Ovary (tissue), 9 donors: ENCODE measurements around the gene MYT1. TPM values are rescaled to one million over a fixed set of nuclear protein-coding genes. Genes with fewer than 3 reads are reported as not detected.

ENCODE experiments used
- DNase-seq, 5 donors: peaks; one replicate each; pipeline ENCODE4 v3.0.0-alpha.2; 2019 to 2020
- H3K27ac ChIP-seq, 2 donors: fragments of 200-600 bp; one replicate each; pipeline versions ENCODE4 v1.5.1 to v1.8.0; 2019 to 2022
- H3K27me3 ChIP-seq: fragments of 200-600 bp; one replicate; pipeline ENCODE4 v1.8.0; 2022
- H3K36me3 ChIP-seq: fragments of 200-600 bp; sonication (generic); one replicate; pipeline ENCODE4 v1.5.1; 2019
- H3K4me1 ChIP-seq: one replicate; pipeline ENCODE4 v1.8.1; 2013; ENCODE audit warnings: mild to moderate bottlenecking, moderate library complexity; ENCODE audit not compliant: insufficient read depth
- H3K4me3 ChIP-seq: fragments of 200-600 bp; sonication (generic); one replicate; pipeline ENCODE4 v1.5.1; 2017
- H3K9me3 ChIP-seq, 2 donors: fragments of 200-600 bp in 1 of 2; sonication (generic) in 1 of 2; one replicate each; pipeline versions ENCODE4 v1.5.1 to v1.8.1; 2013 to 2019; ENCODE audit warnings: mild to moderate bottlenecking in 1 of 2, moderate library complexity in 1 of 2
- EP300 ChIP-seq: sonication (generic); formaldehyde crosslinking; IDR thresholded peaks from one replicate; pipeline ENCODE4 v1.6.1; 2017; ENCODE audit warnings: antibody characterized with exemption
- POLR2A ChIP-seq: fragments of 450-650 bp; IDR thresholded peaks from one replicate; pipeline ENCODE4 v1.6.1; 2017; ENCODE audit warnings: antibody characterized with exemption, mild to moderate bottlenecking, moderate library complexity
- WGBS, 3 donors: extraction: QIAGEN DNeasy Blood & Tissue Kit in 1 of 3; methylation state at CpG; one replicate each; pipeline versions ENCODE4 v1.1.5 to v1.1.7; 2013 to 2017; 5-methylcytosine and 5-hydroxymethylcytosine counted together
- intact Hi-C, 4 donors: fragments of 100-400 bp; cut with DNase I; formaldehyde crosslinking; loops; one replicate each; pipeline versions ENCODE4 v1.11.0 to v1.15.1; 2022 to 2023
- polyA plus RNA-seq, 2 donors: library from polyadenylated mRNA; stranded (reverse); fragments of 200-250 nt in 1 of 2; fragments of 350-450 nt in 1 of 2; fragmentation: Illumina TruSeq in 1 of 2; extraction: RNeasy Lipid Tissue Mini Kit (QIAGEN cat#74804) in 1 of 2; gene quantifications; one replicate each; pipeline ENCODE4 v1.2.3, GENCODE V29; 2013 to 2014
- total RNA-seq, 7 donors: library from RNA; depleted of rRNA in 2 of 7; stranded (reverse); fragments of >200 nt in 2 of 7; fragmentation: NEBNext Ultra II Directional in 3 of 7; extraction: Animal tissue kit (Norgen Biotek cat#: 25700) in 3 of 7; gene quantifications; one replicate each; pipeline versions ENCODE4 v1.1.0 to v1.2.4, GENCODE V29; 2016 to 2023
- TF ChIP-seq, protein P1 (sequence below), 3 donors: fragments of 450-650 bp in 2 of 3; fragments of 200-600 bp in 1 of 3; IDR thresholded peaks; one replicate each; pipeline versions ENCODE4 v1.5.1 to v1.8.0; 2016 to 2022; ENCODE audit warnings: antibody characterized with exemption in 3 of 3, mild to moderate bottlenecking in 1 of 3
- donor health status: DM: no; HTN: no; CAD: no; lungs with moderate emphysema.
- donor health status: DM: no; HTN: no; CAD: no.
- donor health status: Bipolar disorder and iron deficiency.
- donor health status: DM: yes; HTN: yes; CAD: no.
- donor health status: DM: no; HTN: no; CAD: no.
- donor health status: DM: yes; HTN: yes; CAD: no.

The MYT1 gene
- total and polyA plus RNA-seq, 9 donors, result 0.05 to 0.25 (median 0.13) TPM; not detected in 1

- 75 to 78% (median 77%) methylated on average over 9 of the region's 9 CpGs for WGBS, 3 donors
- no peaks in the 10 kb centered on the region for H3K9me3 ChIP-seq
- H3K27ac ChIP-seq, result no peak overlapping the region
- no peaks in the 10 kb centered on the region for H3K36me3 ChIP-seq
- H3K4me1 ChIP-seq, result no peaks in the 10 kb centered on the region
- no peak overlapping the region for H3K4me3 ChIP-seq
- no peaks in the 10 kb centered on the region for H3K27me3 ChIP-seq
- intact Hi-C loops, result no loop called here
- no peak for DNase-seq
- no peak for TF ChIP-seq POLR2A
- TF ChIP-seq, protein P1, sequence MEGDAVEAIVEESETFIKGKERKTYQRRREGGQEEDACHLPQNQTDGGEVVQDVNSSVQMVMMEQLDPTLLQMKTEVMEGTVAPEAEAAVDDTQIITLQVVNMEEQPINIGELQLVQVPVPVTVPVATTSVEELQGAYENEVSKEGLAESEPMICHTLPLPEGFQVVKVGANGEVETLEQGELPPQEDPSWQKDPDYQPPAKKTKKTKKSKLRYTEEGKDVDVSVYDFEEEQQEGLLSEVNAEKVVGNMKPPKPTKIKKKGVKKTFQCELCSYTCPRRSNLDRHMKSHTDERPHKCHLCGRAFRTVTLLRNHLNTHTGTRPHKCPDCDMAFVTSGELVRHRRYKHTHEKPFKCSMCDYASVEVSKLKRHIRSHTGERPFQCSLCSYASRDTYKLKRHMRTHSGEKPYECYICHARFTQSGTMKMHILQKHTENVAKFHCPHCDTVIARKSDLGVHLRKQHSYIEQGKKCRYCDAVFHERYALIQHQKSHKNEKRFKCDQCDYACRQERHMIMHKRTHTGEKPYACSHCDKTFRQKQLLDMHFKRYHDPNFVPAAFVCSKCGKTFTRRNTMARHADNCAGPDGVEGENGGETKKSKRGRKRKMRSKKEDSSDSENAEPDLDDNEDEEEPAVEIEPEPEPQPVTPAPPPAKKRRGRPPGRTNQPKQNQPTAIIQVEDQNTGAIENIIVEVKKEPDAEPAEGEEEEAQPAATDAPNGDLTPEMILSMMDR (IDR thresholded peaks at IDR 0.05), result no peak
- no peak for TF ChIP-seq EP300
Measured at GRCh38 chr20:64152906-64153305, 11.3 kb upstream of the MYT1 start.

- no peak overlapping the region for H3K27ac ChIP-seq
- H3K4me1 ChIP-seq, result no peaks in the 10 kb centered on the region
- H3K27me3 ChIP-seq, result no peaks in the 10 kb centered on the region
- no peaks in the 10 kb centered on the region for H3K36me3 ChIP-seq
- no peak overlapping the region for H3K4me3 ChIP-seq
- WGBS, 3 donors, result 68 to 94% (median 90%) methylated on average over 2 of the region's 2 CpGs
- intact Hi-C loops, result no loop called here
- no peak for DNase-seq
- H3K9me3 ChIP-seq, result no peaks in the 10 kb centered on the region
- no peak for TF ChIP-seq EP300
- TF ChIP-seq POLR2A, result no peak
- TF ChIP-seq, protein P1 (IDR thresholded peaks at IDR 0.05), result no peak
Measured at GRCh38 chr20:64153410-64153809, 10.8 kb upstream of the MYT1 start.

DNA sequence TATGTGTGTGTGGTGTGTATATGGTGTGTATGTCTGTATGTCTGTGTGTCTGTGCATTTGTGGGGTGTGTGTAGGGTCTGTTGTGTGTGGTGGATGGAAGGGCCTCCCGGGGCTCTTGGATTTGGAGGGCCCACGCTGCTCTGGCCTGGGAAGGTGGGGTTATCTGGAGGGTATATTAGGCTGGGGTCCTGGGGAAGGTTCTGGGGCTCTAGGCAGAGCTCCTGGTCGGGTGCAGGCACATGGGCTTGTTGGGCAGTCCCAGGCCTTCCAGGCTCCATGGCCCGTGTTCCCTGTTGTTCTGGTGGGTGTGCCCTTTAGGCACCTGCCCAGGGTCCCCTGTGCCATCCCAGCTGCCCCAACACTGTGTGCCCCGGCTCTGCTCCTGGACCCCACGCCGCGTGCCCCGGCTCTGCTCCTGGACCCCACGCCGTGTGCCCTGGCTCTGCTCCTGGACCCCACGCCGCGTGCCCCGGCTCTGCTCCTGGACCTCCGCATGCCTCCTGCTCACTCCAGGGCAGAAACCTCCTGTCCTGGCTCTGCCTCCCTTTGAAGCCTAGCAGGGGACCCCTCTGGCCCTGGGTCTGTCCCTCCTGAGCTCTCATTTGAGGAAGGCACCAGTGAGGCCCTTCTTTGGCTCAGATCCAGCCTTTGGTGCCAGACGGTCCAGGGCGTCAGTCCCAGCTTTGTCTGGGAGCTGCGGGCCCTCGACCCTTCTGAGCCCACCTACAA lies 10.2 kb upstream of the MYT1 start:
- Histone ChIP-seq H3K27me3 (no peaks in the 10 kb centered on the region), H3K4me1 (no peaks in the 10 kb centered on the region), H3K27ac (no peak overlapping the region), H3K36me3 (no peaks in the 10 kb centered on the region), H3K9me3 (no peaks in the 10 kb centered on the region), H3K4me3 (no peak overlapping the region)
- 80 to 86% (median 81%) methylated on average over 20 of the region's 20 CpGs for WGBS, 3 donors
- no peak for DNase-seq
- intact Hi-C loops, result no loop called here
- TF ChIP-seq POLR2A, result no peak
- TF ChIP-seq EP300, result no peak
- TF ChIP-seq, protein P1 (IDR thresholded peaks at IDR 0.05), result no peak

DNA sequence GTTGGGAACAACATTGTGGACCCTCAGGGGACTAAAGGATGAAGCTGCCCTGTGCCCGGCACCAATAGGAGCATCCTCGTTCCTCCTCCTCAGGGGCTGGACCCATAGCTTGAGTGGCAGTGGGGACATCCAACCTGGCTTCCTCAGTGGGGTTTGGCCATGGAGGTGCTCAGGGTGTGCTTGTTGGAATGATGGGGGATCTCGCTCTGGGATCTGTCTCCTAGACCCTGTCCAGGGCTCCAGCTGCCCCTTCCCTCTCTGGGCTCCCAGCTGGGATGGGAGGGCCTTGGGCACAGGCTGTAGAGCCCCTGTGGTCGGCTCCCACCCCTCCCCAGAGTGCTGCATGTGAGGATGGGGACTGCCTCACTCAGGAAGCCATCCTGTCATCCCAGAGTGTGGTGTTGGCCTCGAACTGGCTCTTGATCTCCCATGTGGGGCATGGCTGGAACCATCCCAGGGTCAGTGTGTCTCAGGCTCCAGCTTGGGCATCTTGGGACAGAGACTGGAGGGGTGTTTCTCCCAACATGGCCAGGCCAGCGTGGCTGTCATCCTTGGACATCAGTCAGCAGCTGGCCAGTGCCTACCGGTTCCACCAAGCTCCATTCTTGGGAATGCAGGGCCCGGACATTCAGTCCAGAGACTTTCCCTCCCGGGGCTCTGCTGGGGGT lies 9.5 kb upstream of the MYT1 start:
- WGBS, 3 donors, result 62 to 72% (median 66%) methylated on average over 9 of the region's 9 CpGs
- intact Hi-C loops, result no loop called here
- TF ChIP-seq, protein P1 (IDR thresholded peaks at IDR 0.05), result no peak
- no peak for TF ChIP-seq EP300
- TF ChIP-seq POLR2A, result no peak
- Histone ChIP-seq H3K4me3 (no peak overlapping the region), H3K27me3 (no peaks in the 10 kb centered on the region), H3K9me3 (no peaks in the 10 kb centered on the region), H3K27ac (no peak overlapping the region), H3K36me3 (no peaks in the 10 kb centered on the region), H3K4me1 (no peaks in the 10 kb centered on the region)
- no peak for DNase-seq
